Liver (tissue), 9 donors: ENCODE data around the gene PTPRN2. TPM values are rescaled to one million over a fixed set of nuclear protein-coding genes. Genes with fewer than 3 reads are reported as not detected.

Experiments
- DNase-seq: peaks from one replicate; pipeline ENCODE4 v3.0.0-alpha.2; 2017; ENCODE audit warnings: low spot score
- H3K27ac ChIP-seq, 2 donors: one replicate each; pipeline ENCODE4 v1.7.0; 2013; ENCODE audit warnings: inconsistent platforms in 2 of 2, low read length in 2 of 2, control low read depth in 1 of 2, low read depth in 1 of 2, mild to moderate bottlenecking in 1 of 2
- H3K27me3 ChIP-seq, 4 donors: one replicate each; pipeline versions ENCODE4 v1.6.1 to v1.7.0; 2013; ENCODE audit warnings: low read length in 3 of 4, inconsistent platforms in 1 of 4, mild to moderate bottlenecking in 1 of 4, moderate library complexity in 1 of 4; ENCODE audit not compliant: control insufficient read depth in 4 of 4, insufficient read depth in 4 of 4
- H3K36me3 ChIP-seq, 4 donors: one replicate each; pipeline versions ENCODE4 v1.6.1 to v1.7.0; 2013; ENCODE audit warnings: low read length in 3 of 4, mild to moderate bottlenecking in 3 of 4, low read depth in 1 of 4, moderate library complexity in 1 of 4; ENCODE audit not compliant: control insufficient read depth in 4 of 4, insufficient read depth in 3 of 4
- H3K4me1 ChIP-seq, 4 donors: one replicate each; pipeline versions ENCODE4 v1.6.1 to v1.7.0; 2013; ENCODE audit warnings: low read length in 3 of 4, mild to moderate bottlenecking in 3 of 4, moderate library complexity in 1 of 4; ENCODE audit not compliant: control insufficient read depth in 4 of 4, insufficient read depth in 4 of 4
- H3K4me3 ChIP-seq, 3 donors: one replicate each; pipeline versions ENCODE4 v1.6.1 to v1.7.0; 2013; ENCODE audit warnings: low read length in 3 of 3, control low read depth in 1 of 3, low read depth in 1 of 3, mild to moderate bottlenecking in 1 of 3
- H3K9ac ChIP-seq, 2 donors: one replicate each; pipeline ENCODE4 v1.7.0; 2013; ENCODE audit warnings: low read length in 2 of 2, mild to moderate bottlenecking in 2 of 2, moderate library complexity in 2 of 2, control low read depth in 1 of 2, low read depth in 1 of 2
- H3K9me3 ChIP-seq, 4 donors: one replicate each; pipeline versions ENCODE4 v1.6.1 to v1.7.0; 2013; ENCODE audit warnings: low read length in 3 of 4; ENCODE audit not compliant: control insufficient read depth in 4 of 4
- ATF3 ChIP-seq: IDR thresholded peaks from 2 replicates; pipeline ENCODE4 v1.6.1; 2016; ENCODE audit warnings: antibody characterized with exemption
- CTCF ChIP-seq: fragments of 150-350 bp; IDR thresholded peaks from 2 replicates; pipeline ENCODE4 v1.5.1; 2017; ENCODE audit warnings: improper control_type of control experiment, low read depth, low read length; ENCODE audit not compliant: missing input control
- EGR1 ChIP-seq, 2 donors: IDR thresholded peaks; 2 replicates each; pipeline ENCODE4 v1.6.1; 2016 to 2018; ENCODE audit warnings: antibody characterized with exemption in 2 of 2, low read depth in 2 of 2
- FOXA1 ChIP-seq: IDR thresholded peaks from 2 replicates; pipeline ENCODE4 v1.6.1; 2016; ENCODE audit warnings: antibody characterized with exemption
- FOXA2 ChIP-seq: IDR thresholded peaks from 2 replicates; pipeline ENCODE4 v1.6.1; 2016; ENCODE audit warnings: antibody characterized with exemption
- GABPA ChIP-seq, 2 donors: IDR thresholded peaks in 1 of 2; conservative IDR thresholded peaks in 1 of 2; 2 replicates each; pipeline ENCODE4 v1.6.1; 2016; ENCODE audit warnings: antibody characterized with exemption in 2 of 2, mild to moderate bottlenecking in 1 of 2, moderate library complexity in 1 of 2
- HNF4A ChIP-seq, 2 donors: conservative IDR thresholded peaks; 2 replicates each; pipeline ENCODE4 v1.6.1; 2016; ENCODE audit warnings: antibody characterized with exemption in 2 of 2, mild to moderate bottlenecking in 2 of 2
- HNF4G ChIP-seq: IDR thresholded peaks from 2 replicates; pipeline ENCODE4 v1.6.1; 2016; ENCODE audit warnings: antibody characterized with exemption
- JUND ChIP-seq, 2 donors: IDR thresholded peaks; 2 replicates each; pipeline ENCODE4 v1.6.1; 2016; ENCODE audit warnings: antibody characterized with exemption in 2 of 2
- MAX ChIP-seq: IDR thresholded peaks from 2 replicates; pipeline ENCODE4 v1.6.1; 2016; ENCODE audit warnings: antibody characterized with exemption
- NR2F2 ChIP-seq: IDR thresholded peaks from 2 replicates; pipeline ENCODE4 v1.6.1; 2016; ENCODE audit warnings: antibody characterized with exemption
- RAD21 ChIP-seq, 2 donors: IDR thresholded peaks; 2 replicates each; pipeline ENCODE4 v1.6.1; 2016; ENCODE audit warnings: antibody characterized with exemption in 2 of 2, mild to moderate bottlenecking in 2 of 2
- RXRA ChIP-seq, 2 donors: IDR thresholded peaks; 2 replicates each; pipeline ENCODE4 v1.6.1; 2017 to 2018; ENCODE audit warnings: antibody characterized with exemption in 2 of 2, mild to moderate bottlenecking in 1 of 2
- SP1 ChIP-seq: IDR thresholded peaks from 2 replicates; pipeline ENCODE4 v1.6.1; 2018; ENCODE audit warnings: antibody characterized with exemption, mild to moderate bottlenecking
- TAF1 ChIP-seq: conservative IDR thresholded peaks from 2 replicates; pipeline ENCODE4 v1.6.1; 2016; ENCODE audit warnings: antibody characterized with exemption, mild to moderate bottlenecking
- YY1 ChIP-seq: IDR thresholded peaks from 2 replicates; pipeline ENCODE4 v1.6.1; 2016; ENCODE audit warnings: antibody characterized with exemption, mild to moderate bottlenecking
- ZBTB33 ChIP-seq: IDR thresholded peaks from 2 replicates; pipeline ENCODE4 v1.6.1; 2016; ENCODE audit warnings: antibody characterized with exemption
- WGBS: extraction: QIAGEN DNeasy Blood & Tissue Kit; methylation state at CpG from one replicate; pipeline ENCODE4 v1.1.7; 2013; 5-methylcytosine and 5-hydroxymethylcytosine counted together
- polyA plus RNA-seq, 2 donors: library from polyadenylated mRNA; stranded (reverse) in 1 of 2; unstranded in 1 of 2; fragments of 200-250 nt in 1 of 2; fragments of >200 nt in 1 of 2; fragmentation: Nextera tagmentation in 1 of 2; extraction: Ambion mirVana in 1 of 2; gene quantifications; one replicate each; pipeline versions ENCODE4 v1.2.1 to v1.2.3, GENCODE V29; 2013 to 2015
- total RNA-seq, 2 donors: library from RNA; depleted of rRNA; stranded (reverse); fragments of >200 nt; gene quantifications; one replicate each; pipeline ENCODE4 v1.2.3, GENCODE V29; 2014
- TF ChIP-seq, protein P1 (sequence below): IDR thresholded peaks from 2 replicates; pipeline ENCODE4 v1.6.1; 2016; ENCODE audit warnings: antibody characterized with exemption, mild to moderate bottlenecking
- donor health status: healthy.
- donor health status: healthy.
- donor health status: healthy.
- donor health status: healthy.
- donor health status: healthy.

The PTPRN2 gene
- total and polyA plus RNA-seq, 4 donors = 0.75 to 1.9 (median 1.1) TPM

DNA sequence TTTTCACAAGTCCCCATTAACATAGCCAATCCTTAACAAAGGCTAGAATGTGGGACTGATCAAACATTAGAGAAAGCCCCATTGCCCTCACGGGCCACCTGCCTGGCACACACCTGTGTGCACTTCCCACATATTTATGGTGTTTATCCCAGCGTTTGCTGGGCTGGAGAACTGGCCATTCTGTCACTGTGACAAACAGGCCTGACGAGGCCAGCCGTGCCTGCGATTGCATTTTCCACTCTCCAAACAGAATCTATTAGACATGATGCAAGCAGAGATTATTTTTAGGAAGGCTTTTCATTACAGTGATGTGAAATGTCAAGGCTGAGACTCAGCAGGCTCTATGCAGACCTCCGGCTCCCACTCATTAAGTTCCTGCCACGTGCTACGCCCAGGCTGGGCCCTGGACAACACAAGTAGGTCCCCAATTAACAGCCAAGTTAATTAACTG, 20.4 kb downstream of the PTPRN2 start:
- no peak for TF ChIP-seq HNF4G
- no peak for TF ChIP-seq TAF1
- no peak for TF ChIP-seq YY1
- no peak for TF ChIP-seq RXRA (IDR thresholded peaks at IDR 0.05)
- no peak for TF ChIP-seq NR2F2
- TF ChIP-seq SP1 = no peak
- TF ChIP-seq FOXA2 = no peak
- TF ChIP-seq EGR1 (IDR thresholded peaks at IDR 0.05; ENCODE audit: low read depth in 2 of 2) = no peak
- TF ChIP-seq GABPA (IDR thresholded peaks at IDR 0.05 in 1 of 2, conservative IDR thresholded peaks at IDR 0.05 in 1 of 2) = no peak
- no peak for TF ChIP-seq HNF4A (conservative IDR thresholded peaks at IDR 0.05)
- TF ChIP-seq CTCF = no peak
- no peak for TF ChIP-seq RAD21 (IDR thresholded peaks at IDR 0.05)
- TF ChIP-seq JUND (IDR thresholded peaks at IDR 0.05) = no peak
- no peak for TF ChIP-seq MAX
- TF ChIP-seq FOXA1 = no peak
- TF ChIP-seq ZBTB33 = no peak
- no peak for TF ChIP-seq ATF3
- Histone ChIP-seq H3K4me1 (no peaks in the 10 kb centered on the region), H3K27ac (no peak overlapping the region), H3K9ac (no peak overlapping the region), H3K9me3 (no peaks in the 10 kb centered on the region), H3K4me3 (no peak overlapping the region), H3K36me3 (no peaks in the 10 kb centered on the region), H3K27me3 (peaks cover 0 to 6% (median 4%) of the 10 kb centered on the region in 4 donors)
- 71% methylated on average over 8 of the region's 8 CpGs for WGBS
- DNase-seq = no peak

DNA sequence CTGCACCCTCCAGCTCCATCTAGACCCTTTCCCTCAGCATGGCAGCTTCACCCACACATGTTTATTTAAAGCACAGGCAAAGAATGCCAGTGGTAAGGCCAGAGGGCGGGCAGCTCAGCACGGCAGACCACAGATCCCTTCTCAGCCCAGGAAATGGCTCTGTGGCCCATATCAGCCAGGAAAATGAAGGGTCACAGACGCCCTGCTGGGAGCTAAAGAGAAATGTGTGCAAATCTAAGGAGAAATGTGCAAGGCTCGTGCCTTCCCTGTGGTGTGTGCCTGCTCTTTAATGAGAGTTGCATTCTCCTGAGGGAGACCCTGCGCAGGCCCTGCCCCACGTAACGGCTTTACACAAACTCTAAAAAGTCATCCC, 23.0 kb downstream of the PTPRN2 start:
- TF ChIP-seq JUND (IDR thresholded peaks at IDR 0.05) = no peak
- TF ChIP-seq TAF1 = no peak
- TF ChIP-seq, protein P1, sequence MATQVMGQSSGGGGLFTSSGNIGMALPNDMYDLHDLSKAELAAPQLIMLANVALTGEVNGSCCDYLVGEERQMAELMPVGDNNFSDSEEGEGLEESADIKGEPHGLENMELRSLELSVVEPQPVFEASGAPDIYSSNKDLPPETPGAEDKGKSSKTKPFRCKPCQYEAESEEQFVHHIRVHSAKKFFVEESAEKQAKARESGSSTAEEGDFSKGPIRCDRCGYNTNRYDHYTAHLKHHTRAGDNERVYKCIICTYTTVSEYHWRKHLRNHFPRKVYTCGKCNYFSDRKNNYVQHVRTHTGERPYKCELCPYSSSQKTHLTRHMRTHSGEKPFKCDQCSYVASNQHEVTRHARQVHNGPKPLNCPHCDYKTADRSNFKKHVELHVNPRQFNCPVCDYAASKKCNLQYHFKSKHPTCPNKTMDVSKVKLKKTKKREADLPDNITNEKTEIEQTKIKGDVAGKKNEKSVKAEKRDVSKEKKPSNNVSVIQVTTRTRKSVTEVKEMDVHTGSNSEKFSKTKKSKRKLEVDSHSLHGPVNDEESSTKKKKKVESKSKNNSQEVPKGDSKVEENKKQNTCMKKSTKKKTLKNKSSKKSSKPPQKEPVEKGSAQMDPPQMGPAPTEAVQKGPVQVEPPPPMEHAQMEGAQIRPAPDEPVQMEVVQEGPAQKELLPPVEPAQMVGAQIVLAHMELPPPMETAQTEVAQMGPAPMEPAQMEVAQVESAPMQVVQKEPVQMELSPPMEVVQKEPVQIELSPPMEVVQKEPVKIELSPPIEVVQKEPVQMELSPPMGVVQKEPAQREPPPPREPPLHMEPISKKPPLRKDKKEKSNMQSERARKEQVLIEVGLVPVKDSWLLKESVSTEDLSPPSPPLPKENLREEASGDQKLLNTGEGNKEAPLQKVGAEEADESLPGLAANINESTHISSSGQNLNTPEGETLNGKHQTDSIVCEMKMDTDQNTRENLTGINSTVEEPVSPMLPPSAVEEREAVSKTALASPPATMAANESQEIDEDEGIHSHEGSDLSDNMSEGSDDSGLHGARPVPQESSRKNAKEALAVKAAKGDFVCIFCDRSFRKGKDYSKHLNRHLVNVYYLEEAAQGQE = no peak
- TF ChIP-seq NR2F2 = no peak
- Histone ChIP-seq H3K27ac (no peak overlapping the region), H3K9me3 (no peaks in the 10 kb centered on the region), H3K4me1 (no peaks in the 10 kb centered on the region), H3K4me3 (no peak overlapping the region), H3K9ac (no peak overlapping the region), H3K27me3 (peaks cover 0 to 2% (median under 1%) of the 10 kb centered on the region in 4 donors), H3K36me3 (no peaks in the 10 kb centered on the region)
- DNase-seq = no peak
- 64% methylated on average over 7 of the region's 7 CpGs for WGBS
